Measurements from ENCODE around the gene TMC6.
"Not testable (repeated sequence)": the region's sequence is repeated elsewhere in the genome, so short reads cannot be mapped to it uniquely, and the experiment has no call there.

Gene TMC6

DNA sequence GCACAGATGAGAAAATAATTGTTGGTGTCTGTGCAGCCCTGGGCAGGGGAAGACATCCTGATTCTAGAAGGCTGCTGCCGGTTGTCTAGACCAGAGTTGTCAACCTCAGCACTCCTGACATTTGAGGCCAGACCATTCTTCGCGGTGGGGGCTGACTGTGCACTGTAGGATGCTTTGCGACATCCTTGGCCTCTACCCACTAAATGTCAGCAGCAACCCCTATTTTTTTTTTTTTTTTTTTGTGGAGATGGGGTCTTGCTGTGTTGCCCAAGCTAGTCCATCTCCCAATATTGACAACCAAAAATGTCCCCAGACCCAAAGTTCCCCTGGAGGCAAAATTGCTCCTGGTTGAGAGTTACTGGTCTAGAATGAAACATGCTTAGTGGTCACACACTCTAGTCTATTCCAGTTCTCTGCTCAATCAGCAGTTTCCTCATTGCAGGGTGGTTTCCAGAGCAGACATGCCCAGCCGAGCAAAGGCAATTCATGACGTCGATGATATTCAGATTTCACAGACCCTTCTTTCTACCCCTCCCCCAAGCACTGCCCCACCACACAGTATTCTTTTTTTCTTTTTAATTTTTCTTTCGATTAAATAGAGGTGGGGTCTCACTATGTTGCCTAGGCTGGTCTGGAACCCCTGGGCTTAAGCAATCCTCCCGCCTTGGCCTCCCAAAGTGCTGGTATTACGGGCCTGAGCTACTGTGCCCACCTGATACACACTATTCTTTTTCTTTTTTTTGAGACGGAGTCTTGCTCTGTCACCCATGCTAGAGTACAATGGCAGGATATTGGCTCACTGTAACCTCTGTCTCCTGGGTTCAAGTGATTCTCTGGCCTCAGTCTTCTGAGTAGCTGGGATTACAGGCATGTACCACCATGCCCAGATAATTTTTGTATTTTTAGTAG is 26.6 kb upstream of the TMC6 start:
- no peak for DNase-seq (ENCODE audit: low read depth in 2 of 2)

GRCh38 chr17:78151514-78152008 is 23.0 kb upstream of the TMC6 start:
- peak in 1 of 2 experiments; percentile 20 for DNase-seq (ENCODE audit: low read depth in 2 of 2)

GRCh38 chr17:78148286-78149016 is 19.9 kb upstream of the TMC6 start:
- DNase-seq (ENCODE audit: low read depth in 2 of 2) = no peak

DNA sequence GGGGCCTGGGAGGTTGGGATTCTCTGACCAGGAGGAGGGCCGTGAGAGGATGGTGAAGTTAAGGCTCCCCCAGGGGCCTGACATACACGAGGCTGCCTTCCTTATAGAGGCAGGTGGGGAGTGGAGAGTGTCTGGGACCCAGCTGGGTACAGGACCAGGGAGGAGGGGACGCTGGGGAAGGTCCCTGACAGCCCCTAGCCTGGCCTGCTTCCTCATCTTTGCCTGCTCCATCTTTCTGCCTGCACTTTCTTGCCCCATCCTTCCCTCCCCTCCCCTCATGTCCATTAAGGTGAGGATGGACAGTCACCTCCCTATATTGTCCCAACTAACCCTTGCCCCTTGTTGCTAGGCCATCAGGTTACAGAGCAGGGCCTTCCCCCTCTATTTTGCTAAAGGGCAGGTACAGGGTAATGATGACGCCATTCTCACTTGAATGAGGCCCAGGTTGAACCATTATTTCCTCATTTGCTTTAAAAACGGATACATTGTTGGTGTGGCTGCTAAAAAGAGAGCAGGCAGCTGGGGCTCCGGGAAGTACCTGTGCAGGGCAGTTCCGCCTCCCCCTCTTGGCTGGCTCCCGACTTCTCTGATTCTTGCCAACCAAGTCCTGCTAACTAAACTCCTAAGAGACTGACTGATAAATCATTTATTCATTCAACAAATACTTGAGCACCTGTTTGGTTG is 18.9 kb upstream of the TMC6 start:
- no peak for DNase-seq (ENCODE audit: low read depth in 2 of 2)

- DNase-seq (ENCODE audit: low read depth in 2 of 2) = no peak
Observed at GRCh38 chr17:78146881-78147280, 18.3 kb upstream of the TMC6 start.

DNA sequence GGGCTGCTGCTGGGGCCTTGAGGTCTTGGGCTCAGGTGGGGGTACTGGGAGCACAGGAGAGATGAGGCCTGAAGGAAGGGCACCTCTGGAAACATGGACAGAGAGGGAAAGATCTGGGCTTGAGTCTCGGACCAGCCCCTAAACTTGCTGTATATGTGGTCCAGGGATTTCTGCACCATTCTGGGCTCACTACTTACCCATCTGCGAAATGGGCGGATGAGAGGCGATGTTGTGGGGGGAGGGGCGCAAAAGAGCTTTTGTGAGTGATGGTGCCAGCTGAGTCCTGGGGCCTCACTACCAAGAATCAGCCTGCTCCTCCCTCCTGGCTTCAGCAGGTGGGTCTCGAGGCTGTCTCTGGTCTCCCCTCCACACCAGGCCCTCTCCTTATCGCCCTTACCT is 17.9 kb upstream of the TMC6 start:
- DNase-seq (ENCODE audit: low read depth in 2 of 2) = no peak

- no peak for DNase-seq (ENCODE audit: low read depth in 2 of 2)
Observed at GRCh38 chr17:78144736-78145641, 16.4 kb upstream of the TMC6 start.

- DNase-seq (ENCODE audit: low read depth in 2 of 2) = peak in 1 of 2 experiments; percentile 32
Observed at GRCh38 chr17:78144147-78144719, 15.7 kb upstream of the TMC6 start.

DNA sequence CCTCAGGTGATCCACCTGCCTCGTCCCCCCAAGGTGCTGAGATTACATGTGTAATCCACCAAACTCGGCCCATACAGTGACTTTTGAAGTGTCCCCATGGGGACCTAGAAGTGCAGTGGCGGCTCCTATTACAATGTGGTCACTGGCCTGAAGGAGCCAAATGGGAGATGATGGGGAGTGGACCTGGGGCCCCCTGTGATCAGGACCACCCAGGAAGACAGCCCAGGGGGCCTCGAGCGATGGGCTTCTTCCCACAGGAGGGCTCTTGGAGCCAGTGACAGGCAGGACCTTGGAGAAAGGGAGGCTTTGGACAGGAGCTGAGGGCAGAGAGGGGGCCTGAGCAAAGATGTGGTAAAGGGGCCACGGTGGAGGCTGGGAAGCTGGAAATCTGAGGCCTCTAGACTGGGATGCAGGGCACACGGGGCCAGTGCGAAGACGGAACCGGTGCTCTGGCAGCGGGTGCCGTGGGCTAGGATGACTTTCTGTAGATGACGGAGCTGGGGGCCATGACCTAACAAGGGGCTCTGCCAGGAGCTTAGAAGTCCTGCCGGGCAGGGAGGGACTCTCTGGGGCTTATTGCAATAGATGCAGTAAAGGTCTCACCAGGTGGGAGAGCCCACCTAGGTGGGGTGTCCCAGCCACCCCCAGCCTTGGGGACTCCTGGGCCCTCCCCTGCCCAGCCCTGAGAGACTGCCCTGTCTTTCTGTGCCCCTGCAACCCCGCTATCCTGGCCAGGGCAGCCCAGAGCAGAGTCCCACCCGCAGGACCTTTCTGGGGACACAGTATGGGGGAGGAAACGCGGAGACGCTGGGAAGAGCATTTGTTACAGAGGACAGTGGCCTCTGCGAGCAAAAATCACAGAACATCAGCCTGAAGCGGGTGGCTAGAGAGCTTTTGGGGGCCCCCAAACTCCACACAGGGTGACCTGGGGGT is 14.9 kb upstream of the TMC6 start:
- DNase-seq (ENCODE audit: low read depth in 2 of 2) = no peak

DNA sequence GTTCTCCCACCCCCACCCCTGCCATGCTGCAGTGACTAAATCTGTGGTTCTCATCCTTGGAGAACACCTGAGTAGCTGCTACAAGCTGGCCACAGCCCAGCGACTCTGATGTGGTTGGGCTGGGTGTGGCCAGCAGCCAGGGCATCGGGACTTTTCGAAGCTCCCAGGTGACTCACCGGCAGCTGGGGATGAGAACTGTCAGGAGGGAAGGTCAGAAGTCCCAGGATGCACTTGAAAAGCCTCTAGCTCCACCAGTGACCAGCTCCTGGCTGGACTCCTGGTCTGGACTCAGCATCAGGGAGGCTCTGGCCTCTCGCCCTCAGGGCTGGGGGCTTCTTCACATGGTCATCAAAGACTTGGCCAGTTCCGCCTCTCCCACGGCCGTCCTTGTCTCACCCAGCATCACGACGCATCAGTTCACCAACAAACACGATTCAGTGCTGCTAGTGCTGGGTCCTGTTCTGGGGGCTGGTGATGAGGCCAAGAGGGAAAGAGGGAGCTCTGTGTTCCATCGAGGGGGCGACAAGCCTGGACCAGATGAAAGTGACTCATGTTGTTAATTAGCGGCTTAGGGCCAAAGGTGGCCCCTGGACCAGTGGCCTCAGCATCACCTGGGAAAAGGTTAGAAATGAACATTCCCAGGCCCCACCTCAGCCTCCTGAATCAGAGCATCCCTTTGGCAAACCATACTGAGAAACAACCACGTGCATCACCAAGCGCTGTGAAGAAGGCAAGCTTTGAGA is 13.7 kb upstream of the TMC6 start:
- no peak for DNase-seq (ENCODE audit: low read depth in 2 of 2)

- no peak for DNase-seq (ENCODE audit: low read depth in 2 of 2)
Observed at GRCh38 chr17:78141437-78142118, 13.0 kb upstream of the TMC6 start.

DNA sequence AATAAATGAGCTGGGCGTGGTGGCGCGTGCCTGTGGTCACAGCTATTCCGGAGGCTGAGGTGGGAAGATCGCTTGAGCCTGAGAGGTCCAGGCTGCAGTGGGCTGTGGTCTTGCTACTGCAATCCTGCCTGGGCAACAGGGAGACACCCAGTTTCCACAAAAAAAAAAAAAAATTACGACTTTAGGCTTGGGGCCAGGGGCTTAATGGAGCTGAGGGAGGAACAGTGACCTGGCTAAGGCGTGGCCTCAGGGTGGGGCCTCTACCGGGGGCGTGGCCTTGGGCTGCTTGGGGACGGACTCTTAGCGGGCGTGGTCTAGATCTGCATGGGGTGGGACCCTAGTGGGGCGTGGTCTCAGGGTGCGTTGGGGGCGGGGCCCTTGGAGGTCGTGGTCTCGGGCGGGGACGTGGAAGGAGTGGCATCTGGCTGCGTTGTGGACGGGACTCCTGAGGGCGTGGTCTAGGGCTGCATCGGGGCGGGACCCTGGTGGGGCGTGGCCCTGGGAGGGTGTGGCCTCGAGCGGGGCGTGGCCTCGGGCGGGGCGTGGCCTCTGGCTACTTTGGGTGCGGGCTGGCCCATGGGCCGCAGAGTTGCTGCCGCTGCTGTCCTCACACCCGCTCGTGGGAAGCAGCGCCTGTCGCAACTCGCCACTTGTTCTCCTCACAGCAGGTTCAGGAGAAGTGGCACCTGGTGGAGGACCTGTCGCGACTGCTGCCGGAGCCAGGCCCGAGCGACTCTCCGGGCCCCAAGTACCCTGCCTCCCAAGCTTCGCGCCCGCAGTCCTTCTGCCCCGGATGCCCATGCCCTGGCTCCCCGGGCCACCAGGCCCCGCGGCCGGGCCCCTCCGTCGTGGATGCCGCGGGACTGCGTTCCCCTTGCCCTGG is 11.9 kb upstream of the TMC6 start:
- DNase-seq (ENCODE audit: low read depth in 2 of 2) = peak; percentile 20 to 21

DNA sequence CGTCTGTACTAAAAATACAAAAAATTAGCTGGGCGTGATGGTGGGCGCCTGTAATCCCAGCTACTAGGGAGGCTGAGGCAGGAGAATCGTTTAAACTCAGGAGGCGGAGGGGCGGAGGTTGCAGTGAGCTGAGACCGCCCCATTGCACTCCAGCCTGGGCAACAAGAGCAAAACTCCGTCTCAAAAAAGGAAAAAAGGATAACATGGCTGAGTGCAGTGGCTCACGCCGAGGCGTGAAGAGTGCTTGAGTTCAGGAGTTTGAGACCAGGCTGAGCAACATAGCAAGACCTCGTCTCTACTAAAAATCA is 11.3 kb upstream of the TMC6 start:
- DNase-seq (ENCODE audit: low read depth in 2 of 2) = not testable (repeated sequence)

DNA sequence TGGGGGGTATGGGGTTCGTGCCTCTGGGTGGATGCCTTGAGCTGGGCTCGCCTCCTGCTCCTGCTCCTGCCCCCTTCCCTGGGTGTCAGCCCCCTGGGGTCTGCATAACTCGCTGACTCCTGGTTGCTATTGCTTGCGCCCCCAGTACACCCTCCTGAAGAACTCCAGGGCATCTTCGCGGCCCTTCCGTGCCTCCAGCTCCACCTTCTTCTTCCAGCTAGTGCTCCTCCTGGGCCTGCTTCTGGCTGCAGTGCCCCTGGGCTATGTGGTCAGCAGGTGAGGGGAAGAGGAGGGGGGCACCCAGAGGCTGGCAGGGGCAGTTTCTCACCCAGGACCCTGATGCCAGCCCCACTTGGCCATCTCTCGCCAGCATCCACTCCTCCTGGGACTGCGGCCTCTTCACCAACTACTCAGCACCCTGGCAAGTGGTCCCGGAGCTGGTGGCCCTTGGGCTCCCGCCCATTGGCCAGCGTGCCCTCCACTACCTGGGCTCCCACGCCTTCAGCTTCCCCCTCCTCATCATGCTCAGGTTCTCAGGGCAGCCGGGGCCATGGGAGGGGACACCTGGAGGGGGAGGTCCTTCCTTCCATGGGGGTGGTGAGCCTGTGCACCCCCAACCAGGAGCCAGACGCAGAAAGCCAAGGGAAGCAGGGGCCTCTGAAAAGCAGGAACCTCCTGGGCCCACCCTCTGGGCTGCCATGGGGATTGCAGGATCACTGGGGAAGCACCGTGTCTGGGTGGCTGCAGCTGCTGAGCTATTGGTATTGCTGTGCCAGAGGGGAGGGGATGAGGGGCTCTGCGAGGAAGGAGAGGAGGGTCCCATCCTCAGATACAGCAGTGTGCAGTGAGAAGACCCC is 9.9 kb upstream of the TMC6 start:
- no peak for DNase-seq (ENCODE audit: low read depth in 2 of 2)

DNA sequence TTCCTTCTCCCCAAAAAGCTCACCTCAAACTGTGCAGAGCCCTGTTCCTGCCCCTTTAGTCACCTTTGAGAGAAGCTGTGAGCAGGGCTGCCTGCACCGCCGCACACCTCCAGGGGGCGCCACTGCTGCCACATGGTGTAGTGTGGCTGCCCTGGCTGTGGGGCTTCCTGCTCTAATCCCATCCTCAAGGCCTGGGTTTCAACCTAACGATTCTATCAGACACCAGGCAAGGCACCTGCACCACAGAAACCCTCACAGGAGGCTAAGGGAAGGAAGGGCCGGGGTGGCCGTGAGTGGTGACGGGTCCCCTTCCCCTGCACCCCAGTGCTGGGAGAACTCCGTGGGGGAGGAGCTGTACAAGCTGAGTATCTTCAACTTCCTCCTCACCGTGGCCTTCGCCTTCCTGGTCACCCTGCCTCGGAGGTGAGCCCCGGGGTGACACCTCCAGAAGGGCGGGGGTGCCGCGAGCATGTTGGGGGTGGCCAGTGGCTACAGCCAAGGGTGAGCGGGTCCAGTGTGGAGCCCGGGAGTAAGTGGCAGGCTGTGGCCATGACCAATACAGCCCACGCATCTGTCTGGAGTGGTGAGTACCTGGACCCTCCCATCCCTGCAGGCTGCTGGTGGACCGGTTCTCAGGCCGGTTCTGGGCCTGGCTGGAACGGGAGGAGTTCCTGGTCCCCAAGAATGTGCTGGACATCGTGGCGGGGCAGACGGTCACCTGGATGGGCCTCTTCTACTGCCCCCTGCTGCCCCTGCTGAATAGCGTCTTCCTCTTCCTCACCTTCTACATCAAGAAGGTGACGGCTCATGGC is 9.0 kb upstream of the TMC6 start:
- DNase-seq (ENCODE audit: low read depth in 2 of 2) = no peak

All from fibroblast of skin of left biceps (primary cell).